NCI-H1436 (cell line): ENCODE results near the gene FETUB.
"Not testable (repeated sequence)": the region's sequence is repeated elsewhere in the genome, so short reads cannot be mapped to it uniquely, and the experiment has no call there.

Source experiments
- DNase-seq: peaks from one replicate; lab custom pipeline; 2025; lab: John Stamatoyannopoulos, UW

FETUB gene

GRCh38 chr3:186613637-186614265 is 26.4 kb upstream of the FETUB start:
- no peak for DNase-seq

DNA sequence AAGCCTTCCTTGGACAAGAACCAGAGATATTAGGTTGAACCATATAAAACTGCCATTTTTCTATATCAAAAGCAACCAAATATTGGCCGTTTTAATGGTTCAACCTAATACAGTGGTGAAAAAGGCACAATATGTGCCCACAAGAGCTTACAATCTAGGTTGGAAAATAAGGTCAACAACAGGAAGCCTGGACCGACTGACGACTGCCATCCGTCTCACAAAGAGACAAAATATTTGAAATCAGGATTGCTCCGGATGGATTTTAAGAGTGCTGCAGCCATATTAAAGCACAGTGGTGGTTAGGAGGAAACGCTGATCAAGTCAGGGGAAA is 26.0 kb upstream of the FETUB start:
- no peak for DNase-seq

DNA sequence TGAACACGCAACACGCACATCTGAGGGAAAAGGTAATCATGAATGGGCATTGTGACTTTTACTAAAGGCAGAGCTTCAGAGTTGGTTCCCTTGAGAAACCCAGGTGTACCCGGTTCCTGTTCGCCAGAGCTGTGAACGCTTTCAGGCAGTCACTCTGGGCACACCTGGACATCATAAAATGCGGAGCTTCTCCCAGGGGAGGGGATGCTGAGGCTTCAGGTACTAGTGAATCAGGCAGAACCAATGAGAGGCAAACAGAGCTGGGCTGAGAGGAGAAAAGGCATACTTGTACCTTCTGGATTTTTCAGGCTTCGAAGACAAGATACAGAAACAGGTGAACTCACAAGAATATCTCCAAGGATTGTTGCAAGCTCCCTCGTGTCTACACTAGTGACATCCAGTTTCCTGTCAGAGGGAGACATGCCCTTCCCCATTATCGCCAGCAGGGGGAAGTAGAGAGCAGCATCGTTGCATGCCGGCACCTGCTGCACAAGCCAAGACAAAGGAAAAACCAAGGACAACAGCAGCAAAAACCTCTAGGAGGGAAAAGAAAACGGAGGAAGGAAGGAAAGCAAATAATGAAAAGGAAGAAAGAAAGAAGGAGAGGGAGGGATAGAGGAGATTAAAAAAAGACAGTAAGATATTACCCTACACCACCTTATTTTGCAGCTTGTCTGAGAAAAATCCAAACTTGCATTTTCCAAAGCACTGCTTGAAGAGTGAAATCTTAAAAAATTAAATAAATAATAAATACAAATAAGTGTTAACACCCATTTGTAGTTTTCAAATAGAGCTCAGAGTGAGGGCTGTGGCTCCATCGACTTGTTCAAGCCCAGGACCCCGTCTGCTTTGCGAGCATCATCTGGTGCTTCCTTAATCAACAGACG is 25.4 kb upstream of the FETUB start:
- peak; percentile 87 for DNase-seq

GRCh38 chr3:186616299-186616617 is 23.9 kb upstream of the FETUB start:
- DNase-seq, result no peak

GRCh38 chr3:186617036-186617946 is 22.9 kb upstream of the FETUB start:
- DNase-seq, result peak; percentile 93

DNA sequence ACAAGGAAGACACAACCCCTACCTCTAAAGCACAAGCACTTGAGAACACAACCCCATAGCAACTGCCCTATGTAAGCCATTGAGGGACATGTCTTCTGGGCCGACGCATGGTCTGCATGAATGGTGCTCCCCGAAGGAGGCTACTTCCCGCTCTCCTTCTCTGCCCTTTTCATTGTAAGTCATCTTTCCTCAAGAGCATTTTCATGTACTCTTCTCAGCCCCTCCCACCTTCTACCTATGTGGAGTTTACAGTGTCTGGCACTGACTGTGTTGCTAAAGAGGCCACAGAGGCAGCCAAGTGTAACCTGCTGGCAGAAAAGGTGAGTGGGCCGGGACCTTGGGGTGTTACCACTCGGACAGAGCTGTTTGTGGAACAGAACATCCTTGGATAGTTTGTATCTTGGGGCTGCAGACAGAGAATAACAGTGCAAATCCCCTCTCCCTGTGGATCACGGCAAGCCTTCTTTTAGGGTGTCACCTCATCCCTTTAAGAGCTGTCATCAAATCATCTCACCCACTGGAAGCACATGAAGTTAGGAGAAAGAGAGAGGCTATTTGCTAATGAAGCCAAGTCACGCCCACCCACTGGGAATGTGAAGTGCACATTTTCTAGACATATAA is 21.8 kb upstream of the FETUB start:
- DNase-seq, result no peak

DNA sequence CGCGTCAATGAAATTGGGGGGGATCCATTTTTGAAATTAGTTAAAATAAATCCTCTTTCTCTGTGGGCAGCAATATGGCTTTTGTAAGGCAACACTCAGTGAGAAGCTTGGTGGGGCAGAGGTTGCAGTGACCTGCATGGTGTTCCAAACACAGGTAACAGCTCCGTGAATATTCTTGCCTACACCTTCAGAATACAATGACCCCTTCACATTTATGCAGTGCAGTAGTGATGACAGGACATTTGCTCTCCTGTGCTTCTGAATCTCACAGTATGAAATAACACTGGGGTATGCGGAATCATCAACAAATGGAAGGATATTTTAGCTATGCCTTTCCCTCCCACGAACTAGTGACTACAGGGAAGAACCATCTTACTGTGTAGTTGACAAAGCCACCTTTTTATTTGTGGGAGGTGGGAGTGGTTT is 20.4 kb upstream of the FETUB start:
- no peak for DNase-seq

DNA sequence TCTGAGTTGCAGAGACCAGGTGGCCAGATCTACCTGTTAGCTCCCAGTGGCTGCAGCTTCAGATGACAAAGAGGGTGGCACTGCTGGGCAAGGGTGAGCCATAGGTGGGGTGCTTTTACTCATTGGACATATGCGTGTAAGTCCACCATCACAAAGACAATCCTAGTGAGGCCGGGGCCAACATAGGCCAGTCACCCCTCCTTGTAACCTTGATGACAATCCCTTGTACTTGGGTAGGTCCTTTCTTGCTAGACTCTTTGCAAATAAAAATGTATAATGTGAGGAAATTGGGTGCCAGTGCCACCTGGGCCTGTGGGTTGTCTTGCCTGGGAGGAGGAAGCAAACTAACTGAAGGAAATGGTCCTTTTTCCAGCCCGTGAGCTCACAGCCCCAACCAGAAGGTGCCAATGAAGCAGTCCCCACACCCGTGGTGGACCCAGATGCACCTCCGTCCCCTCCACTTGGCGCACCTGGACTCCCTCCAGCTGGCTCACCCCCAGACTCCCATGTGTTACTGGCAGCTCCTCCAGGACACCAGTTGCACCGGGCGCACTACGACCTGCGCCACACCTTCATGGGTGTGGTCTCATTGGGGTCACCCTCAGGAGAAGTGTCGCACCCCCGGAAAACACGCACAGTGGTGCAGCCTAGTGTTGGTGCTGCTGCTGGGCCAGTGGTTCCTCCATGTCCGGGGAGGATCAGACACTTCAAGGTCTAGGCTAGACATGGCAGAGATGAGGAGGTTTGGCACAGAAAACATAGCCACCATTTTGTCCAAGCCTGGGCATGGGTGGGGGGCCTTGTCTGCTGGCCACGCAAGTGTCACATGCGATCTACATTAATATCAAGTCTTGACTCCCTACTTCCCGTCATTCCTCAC is 19.7 kb upstream of the FETUB start:
- DNase-seq, result no peak

GRCh38 chr3:186621894-186622650 is 18.1 kb upstream of the FETUB start:
- DNase-seq, result no peak

- no peak for DNase-seq
These were observed 17.4 kb upstream of the FETUB start for GRCh38 chr3:186622651-186623310.

GRCh38 chr3:186624598-186624997 is 15.6 kb upstream of the FETUB start:
- no peak for DNase-seq

GRCh38 chr3:186625600-186626042 is 14.6 kb upstream of the FETUB start:
- no peak for DNase-seq

- no peak for DNase-seq
These were observed 13.8 kb upstream of the FETUB start for GRCh38 chr3:186626254-186626847.

DNA sequence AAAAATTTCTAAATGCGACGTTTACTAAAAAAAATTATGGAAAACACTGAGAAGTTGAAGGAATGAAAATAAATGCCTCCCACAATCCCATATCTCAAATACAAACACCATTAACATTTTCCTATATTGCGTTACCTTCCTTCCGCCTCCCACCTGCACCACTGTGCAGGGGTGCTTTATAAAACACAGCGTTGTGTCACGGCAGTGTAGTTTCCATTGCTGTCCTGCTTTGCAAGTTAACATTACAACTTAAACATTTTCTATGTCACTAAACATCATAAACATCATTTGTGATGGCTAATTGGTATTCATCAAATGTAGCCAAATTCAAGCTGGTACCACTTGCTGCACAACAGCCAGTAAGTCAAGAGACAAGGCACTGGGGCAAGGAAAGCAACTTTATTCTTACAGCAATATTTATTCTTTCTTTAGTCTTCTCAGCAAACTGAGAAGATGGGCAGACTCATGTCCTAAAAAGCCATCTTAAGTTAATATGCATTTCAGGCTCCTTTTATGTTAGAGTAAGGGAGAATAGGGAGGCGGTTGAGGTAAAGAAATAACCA is 12.3 kb upstream of the FETUB start:
- no peak for DNase-seq

- no peak for DNase-seq
These were observed 11.4 kb upstream of the FETUB start for GRCh38 chr3:186628756-186629155.

GRCh38 chr3:186630950-186631641 is 9.1 kb upstream of the FETUB start:
- DNase-seq, result no peak

DNA sequence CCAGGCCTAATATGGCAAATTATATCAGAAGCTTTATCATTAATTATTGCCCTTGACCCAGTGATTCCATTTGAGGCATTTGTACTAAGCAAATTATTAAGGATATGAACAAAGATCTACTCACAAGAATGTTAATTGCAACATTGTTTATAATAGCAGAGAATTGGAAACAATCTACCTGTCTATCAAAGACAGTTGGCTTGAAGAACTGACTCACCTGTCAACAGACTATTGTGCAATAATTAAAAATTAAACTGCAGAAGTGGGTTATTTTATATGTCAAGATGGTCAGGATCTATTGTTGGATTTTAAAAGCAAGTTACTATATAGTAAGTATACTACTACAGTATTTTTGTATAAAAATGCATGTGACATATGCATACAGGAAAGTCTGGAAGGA is 6.7 kb upstream of the FETUB start:
- DNase-seq, result no peak

DNA sequence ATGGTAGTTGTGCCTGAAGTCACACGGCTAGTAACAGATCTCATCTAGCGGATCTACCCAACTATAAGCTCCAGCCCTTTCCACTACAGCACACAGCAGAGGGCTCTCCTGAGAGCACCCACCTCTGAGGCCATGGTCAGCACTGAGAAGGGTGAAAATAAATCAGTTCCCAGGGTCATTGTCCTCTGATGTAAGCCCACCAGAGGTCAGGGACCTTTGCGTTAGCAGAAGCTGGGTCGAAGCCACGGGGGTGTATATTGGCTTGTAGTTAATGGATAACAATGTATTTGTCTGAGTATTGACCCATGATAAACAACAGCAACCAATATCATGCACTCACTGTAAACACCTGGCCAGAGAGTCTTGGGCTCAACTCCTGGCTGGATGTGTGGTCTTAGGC is 6.0 kb upstream of the FETUB start:
- not testable (repeated sequence) for DNase-seq

GRCh38 chr3:186635532-186635931 is 4.7 kb upstream of the FETUB start:
- no peak for DNase-seq
